HG03575 (cell line): Measurements from ENCODE around the gene ZNRF1.
"Not testable (repeated sequence)": the region's sequence is repeated elsewhere in the genome, so short reads cannot be mapped to it uniquely, and the experiment has no call there.

Experiments used
- ATAC-seq: cut with Tn5 transposase; IDR thresholded peaks from one replicate; pipeline ENCODE4 v1.9.1; 2021; ENCODE audit not compliant: unreplicated experiment, insufficient number of reproducible peaks, low FRiP score; ENCODE audit errors: extremely low read depth

ZNRF1 gene

DNA sequence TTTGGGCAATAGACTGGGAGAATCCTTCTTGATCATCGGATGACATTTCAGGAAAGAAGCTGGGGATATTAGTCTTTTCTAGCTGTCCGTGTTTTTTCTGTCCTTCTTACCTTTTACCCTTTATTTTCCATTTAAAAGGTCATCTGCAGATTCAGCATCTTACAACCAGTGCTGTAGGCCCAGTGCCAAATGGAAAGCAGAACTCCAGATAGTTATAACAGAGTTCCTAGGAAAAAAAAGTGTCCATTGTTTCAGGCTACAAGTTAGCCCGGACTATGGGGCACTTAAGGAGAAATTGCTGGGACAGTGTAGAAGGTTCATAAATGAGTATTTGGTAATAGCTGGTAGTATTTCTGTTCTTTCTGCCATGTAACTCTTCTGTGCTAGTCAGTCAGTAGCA, 89.4 kb downstream of the ZNRF1 start:
- ATAC-seq, result no peak

DNA sequence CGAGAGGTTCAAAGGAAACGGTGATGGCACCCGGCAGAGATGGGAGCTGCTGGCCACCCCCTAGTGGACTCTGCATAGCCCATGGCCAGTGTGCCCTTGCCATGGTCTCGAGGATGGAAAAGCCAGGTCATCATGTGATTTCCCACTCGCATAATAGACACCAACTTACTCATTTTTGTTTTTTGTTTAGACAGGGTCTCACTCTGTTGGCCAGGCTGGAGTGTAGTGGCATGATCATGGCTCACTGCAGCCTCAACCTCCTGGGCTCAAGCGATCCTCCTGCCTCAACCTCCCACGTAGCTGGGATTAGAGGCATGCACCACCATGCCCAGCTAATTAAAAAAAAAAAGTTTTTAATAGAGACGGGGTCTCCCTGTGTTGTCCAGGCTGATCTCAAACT, 90.1 kb downstream of the ZNRF1 start:
- no peak for ATAC-seq

DNA sequence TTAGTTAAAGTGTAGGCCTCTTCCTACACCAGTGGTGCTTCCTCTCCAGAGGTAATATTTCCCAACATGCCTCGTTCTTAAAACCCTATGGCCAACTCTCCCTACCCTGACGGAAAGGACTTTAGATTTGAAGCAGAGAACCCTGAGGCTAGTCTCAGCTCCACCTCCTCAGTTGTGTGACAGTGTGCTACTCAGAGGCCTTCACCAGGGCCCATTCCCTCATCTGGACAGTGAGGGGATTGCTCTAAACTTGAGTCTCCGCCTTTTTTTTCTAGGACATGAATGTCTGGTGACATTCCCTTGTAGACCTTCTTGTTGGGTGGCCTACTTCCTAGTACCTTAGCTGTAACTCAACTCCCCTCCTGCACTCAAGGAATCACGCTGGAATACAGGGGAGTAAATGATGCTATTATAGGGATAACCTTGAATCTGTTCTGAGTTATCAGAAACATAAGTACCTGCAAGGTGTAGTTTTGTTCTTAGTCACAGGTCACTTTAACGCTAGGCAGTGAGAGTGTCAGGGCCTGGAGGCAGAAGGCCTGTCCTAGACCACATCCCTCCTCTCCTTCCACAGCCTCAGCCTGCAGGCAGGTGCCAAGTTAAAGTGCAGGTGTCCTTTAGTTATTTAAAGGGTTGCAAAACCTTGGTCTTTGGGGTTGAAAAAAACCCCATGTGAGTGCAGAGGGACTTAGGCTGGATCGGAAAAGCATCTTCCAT, 90.8 kb downstream of the ZNRF1 start:
- ATAC-seq, result no peak

DNA sequence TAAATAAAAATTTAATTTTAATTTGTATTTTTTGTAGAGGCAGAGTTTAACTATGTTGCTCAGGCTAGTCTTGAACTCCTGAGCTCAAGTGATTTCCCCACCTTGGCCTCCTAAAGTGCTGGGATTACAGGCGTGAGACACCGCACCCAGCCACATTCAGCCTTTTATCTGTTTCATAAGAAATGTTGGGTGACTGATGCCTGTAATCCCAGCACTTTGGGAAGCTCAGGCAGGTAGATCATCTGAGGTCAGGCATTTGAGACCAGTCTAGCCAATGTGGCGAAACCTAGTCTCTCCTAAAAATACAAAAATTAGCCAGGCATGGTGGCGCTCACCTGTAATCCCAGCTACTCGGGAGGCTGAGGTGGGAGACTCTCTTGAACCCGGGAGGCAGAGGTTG, 92.1 kb downstream of the ZNRF1 start:
- not testable (repeated sequence) for ATAC-seq

DNA sequence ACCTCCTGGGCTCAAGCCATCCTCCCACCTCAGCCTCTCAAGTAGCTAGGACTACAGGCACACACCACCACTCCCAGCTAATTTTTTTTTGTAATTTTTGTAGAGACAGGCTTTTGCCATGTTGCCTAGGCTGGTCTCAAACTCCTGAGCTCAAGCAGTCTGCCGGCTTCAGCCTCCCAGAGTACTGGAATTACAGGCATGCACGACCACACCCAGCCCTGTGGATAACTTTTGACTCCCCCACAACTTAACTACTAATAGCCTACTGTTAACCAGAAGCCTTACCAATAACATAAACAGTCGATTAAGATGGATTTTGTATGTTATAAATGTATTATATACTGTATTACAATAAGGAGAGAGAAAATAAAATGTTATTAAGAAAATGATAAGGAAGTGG, 92.8 kb downstream of the ZNRF1 start:
- ATAC-seq, result not testable (repeated sequence)

DNA sequence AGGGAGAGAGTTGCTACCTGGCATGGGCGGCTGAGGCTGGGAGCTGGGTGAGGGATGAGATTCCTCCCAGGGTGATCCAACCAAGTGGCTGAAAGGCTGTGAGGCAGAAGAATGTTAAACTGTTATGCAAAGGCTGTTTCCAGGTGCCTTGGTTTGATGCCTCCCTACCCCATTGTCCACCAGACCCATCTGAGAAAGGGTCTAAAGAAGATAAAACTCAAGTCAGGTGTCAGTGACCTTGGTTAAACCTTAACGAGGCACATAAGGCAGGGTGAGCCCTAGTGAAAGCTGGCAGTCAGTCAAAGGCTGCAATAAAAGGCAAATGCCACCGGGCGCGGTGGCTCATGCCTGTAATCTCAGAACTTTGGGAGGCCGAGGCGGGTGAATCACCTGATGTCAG, 94.0 kb downstream of the ZNRF1 start:
- ATAC-seq, result no peak

DNA sequence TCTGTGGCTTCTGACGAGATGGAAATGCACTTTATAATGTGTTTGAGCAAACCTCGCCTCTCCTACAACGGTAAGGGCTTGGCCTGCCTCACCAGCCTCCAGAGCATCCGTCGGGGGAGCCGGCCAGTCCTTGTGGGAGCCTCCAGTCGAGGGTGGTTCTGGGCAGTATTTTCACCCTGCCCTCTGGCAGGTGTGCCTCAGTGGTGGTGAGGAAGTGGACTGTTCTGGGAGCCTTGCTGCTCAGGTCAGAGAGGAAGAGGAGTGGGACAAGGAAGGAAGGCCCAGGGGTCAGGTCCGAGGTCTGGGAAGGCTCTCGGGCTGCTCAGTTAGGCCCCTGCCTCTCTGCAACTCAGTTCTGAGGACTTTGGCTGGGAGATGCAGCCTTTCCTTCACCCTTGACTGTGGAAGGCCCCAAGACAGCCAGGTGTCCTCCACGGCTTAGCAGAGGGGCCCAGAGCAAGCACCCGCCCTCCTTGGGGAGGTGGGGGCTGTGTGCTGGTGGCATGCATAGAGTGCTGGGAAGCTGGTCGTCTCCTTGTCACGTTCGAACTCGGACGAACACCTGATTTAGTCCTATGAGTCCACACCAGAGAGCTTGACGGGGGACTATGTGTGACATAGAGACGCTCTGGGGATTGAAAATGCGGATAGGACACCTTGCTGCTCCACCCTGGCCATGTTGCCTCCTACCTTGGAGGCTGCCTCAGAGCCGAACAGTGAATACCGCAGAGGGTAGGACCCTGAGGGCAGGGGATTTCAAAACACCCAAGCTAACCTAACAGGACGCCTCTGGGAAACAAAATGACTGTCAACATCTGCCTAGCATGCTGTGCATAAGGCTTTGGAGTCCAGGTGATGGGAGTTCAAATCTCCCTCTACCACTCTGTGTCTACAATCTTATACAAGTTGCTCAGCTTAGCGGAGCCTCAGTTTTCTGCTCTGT, 95.0 kb downstream of the ZNRF1 start:
- ATAC-seq, result no peak

DNA sequence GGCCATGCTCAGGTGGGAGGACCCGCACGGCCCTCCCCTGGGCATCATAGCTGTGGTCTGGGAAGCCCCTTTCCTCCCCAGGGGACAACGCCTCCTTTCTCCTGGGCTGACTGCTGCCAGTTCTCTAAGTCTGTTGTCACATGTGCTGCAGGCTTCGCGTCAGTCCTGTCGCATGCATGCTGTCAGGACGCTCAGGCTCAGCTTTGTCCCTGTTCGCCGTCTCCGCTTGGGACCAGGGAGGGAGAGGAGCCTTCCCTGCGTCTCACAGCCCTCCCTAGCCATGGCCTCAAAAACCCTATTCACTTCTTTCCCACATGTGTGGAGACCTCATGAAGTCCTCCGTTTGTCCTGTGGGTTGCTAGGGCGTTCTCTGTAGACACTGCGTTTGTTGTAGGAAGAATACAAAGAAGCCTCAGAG, 96.4 kb downstream of the ZNRF1 start:
- ATAC-seq, result no peak

DNA sequence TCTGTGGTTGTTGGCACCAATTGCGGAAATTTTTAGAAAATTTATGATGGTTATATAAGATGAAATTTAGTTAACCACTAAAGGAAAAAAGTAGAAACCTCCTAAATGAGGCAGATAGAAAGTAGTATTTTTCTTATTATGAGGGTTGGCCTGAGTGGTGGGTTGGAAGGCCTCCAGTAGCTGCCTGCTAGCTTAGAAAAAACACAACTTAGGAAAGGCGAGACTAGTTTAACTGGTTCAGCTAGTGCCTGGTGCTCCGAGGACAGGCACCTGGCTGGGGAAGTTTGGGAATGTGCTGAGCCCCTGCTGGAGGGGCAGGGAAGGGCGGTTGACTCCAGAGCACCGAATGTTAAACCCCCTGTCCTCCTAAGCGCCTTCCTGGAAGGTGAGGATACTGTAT, 97.8 kb downstream of the ZNRF1 start:
- no peak for ATAC-seq

DNA sequence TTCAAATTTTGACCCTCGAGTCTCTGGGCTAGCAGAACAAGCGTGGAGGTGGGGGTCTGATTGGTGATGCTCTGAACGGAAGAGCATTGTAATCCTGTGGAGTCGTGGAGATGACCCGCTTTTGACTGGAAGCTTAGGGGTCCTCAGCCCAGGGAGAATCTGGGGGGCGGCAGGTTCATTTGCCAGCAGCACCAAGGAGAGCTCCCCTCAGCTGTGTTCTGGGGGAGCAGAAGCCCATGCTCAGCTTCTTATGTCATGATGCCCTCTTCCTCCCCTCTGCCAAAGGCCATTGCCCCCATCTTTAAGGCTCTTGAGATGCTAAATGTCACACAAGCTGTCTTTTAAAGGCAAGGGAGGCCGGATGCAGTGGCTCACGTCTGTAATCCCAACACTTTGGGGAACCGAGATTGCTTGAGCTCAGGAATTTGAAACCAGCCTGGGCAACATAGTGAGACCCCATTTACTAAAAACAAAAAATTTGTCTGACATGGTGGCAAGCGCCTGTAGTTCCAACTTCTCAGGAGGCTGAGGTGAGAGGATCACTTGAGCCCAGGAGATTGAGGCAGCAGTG, 98.5 kb downstream of the ZNRF1 start:
- ATAC-seq, result no peak

DNA sequence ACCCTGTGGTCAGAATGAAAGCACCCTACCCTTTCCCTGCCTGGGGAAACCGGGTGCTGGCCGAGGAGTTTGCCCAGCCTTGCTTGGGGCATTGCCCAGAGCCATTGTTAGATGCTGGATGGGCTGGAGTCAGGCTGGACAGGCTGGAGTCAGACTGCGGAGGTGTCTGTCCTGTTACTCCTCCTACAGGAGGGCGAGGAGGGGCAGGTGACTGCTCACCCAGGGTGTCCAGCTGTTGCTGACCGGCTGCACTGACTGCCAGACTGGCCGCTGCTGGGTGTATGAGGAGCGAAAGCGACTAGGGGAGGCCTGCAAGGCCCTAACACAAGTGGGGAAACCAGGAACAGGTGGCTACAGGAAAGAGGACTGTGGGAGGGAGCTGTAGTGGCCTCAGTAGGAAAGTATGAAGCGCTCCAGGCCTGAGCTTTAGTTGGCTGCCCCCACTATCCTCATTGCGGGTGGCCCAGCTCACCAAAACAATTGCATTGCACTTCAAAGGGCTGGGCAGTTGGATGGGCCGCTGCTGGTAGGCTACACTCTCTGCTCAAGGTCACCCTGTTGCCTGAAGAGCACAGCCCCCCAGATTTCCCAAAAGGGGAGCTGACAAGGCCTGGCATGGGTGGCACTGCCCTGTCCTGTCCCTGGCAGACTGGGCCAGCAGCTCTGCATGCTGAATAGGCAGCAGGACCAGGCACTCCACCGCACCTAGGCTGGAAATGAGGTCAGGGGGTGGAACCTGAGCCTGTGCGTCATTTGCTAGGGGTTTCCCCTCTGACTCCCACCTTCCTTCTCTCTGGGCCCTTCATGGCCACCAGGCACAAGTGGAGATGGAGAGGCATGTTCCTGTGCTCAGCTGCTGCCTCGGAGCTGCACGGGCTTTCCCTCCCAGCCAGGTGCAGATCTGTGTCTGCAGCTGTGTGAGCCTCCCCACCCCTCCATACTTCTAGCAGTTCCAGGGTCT, 99.4 kb downstream of the ZNRF1 start:
- ATAC-seq, result no peak

DNA sequence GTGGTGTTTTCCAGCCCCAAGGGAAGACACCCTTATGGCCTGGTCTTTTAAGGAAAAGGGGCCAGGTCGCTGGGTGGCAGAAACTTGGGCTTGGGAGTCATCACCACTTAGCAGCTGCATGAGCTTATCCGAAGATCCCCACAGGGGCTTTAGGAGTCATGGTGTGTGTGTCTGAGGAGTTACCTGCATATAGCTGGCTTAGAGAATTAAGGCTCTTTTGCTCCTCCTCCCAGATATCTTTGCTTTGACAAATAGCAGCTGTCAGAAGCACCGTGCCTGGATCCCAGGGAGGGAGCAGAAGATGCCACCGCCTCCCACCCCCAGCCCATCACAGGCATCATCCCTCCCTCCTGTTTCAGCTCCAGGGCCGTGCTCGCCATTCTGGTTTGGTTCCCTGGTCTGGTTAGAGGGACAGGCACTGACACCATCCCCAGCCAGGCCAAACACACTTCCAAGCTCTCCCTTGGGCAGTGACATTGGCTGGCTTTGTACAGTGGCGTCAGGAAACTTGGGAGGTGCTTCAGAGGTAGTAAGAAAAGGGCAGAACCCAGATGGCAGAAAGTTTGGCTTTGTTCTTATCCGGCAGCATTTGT, 100.3 kb downstream of the ZNRF1 start:
- no peak for ATAC-seq

DNA sequence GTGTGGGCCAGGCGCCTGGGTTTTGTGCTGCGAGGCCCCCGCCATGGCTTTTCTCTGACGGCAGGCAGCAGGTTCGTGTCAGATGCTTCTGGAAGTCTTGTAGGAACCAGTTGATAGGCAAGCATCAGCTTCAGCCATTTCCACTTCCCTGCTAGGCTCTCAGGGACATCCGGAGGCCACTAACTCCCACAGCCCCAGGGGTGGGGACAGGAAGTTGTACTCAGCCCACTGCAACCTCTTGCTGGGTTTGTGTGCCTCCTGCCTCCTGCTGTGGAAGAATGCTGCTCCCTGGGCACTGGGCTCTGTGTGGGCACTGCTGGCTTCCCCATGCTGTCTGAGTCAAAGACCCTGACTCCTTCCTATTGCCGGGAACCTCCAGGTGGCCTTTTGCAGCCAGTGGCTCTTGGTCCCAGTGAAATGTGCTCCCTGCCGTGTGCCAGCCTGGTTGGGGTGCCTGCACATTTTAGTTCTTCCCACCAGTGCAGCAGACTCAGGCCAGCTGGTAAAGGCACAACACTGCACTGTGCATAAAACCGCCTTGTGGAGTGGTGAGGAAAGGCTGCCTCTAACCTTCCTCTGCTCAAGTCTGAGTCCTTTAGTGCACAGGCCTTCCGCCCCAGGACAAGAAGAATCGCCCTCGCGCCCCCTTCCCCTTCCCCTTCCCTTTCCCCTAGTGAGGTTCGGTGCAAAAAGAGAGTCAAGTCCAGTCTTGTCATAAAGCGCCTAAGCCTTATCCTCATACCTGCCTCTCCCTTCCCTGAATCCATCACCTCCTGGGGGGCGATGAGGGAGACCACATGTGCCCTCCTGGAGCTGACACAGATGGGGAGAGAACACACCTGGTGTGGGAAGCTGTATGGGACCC, 101.1 kb downstream of the ZNRF1 start:
- no peak for ATAC-seq

DNA sequence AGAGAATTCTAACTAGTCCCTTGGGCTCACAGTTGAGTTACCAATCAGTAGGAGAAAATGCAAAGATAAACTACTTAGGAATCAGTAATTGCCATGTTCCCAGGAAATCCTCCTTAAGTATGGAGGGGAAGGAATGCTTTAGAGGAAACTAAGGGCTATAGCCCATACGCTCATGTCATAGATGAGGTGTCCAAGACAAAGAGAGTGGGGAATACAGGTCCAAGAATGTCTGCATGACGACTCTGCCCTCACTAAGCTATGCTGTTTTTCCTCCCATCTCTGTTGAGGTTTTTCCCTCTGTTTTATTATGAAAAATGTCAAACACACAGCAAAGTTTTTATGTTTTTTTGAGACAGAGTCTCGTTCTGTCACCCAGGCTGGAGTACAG, 101.8 kb downstream of the ZNRF1 start:
- ATAC-seq, result no peak

DNA sequence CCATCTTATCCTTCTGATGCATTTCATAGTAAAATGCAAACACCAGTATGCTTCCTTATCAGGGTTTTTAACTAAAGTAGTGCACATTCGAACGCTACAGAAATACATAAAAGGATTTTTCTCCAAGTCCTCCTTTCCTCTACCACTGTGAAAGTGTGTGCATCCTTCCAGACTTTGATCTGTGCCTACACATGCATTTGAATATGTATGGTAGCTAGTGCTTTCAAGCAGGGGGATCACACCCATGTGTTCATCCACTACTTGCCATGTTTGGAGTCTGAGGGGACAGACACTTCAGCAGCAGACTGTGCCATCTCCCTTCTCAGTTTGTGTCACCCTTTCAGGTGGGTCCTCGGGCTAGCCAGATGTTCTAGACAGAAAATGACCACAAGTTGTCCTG, 102.8 kb downstream of the ZNRF1 start:
- no peak for ATAC-seq

DNA sequence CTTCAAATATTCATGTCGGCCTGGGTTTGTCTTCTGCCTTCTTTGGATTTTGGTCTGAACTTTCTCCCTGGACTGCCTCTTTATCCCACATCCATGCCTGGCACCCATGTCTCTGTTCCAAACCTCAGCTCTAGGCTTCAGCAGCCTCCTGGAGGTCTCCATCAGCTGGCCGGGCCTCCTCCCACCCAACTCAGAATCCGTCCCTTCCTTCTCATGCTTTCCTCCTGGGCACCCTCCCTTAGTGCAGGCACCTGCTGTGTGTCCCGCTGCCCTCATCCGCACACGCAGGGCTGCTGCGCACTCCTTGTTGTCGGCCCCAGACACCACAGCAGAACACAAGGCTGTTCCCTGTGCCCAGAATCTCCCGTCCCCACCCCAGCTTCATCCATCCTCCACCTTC, 103.8 kb downstream of the ZNRF1 start:
- no peak for ATAC-seq

DNA sequence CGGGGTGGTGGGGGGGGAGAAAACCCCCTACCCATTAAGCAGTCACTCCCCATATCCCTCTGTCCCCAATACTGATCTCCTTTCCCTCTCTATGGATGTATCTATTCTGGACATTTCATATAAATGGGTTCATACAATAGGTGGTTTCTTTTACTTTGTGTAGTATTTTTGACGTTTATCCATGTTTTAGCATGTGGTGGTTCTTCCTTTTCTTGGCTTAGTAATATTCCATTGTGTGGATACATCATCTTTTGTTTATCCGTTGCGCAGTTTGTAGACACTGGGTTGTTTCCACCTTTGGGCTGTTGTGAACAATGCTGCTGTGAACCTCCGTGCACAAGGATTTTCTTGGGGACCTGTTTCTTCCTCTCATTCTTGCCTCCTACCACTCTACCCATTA, 105.2 kb downstream of the ZNRF1 start:
- ATAC-seq, result no peak

DNA sequence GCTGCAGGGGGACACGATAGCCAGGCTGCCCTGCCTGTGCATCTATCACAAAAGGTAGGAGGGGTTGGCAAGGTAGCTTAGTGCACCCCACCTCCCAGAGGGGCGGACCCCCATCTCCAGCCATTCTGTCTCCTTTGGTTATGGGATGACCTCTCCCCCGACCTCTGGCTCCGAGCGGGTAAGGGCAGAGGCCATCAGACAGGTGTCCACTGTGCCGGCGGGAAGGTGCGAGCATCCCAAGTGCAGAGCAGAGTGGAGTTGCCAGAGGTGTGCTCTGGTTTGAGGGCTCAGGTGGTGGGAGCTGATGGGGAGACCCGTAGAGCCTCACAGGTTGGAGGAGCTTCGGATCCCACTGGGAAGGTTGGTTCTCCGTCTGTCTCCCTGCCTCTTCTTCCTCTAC, 106.0 kb downstream of the ZNRF1 start:
- no peak for ATAC-seq
